Neural progenitor cell (in vitro differentiated cells): ENCODE data around the gene GCNT2. TPM values are rescaled to one million over a fixed set of nuclear protein-coding genes. Genes with fewer than 3 reads are reported as not detected.

Experiments used
- DNase-seq: peaks from one replicate; pipeline ENCODE4 v3.0.0-alpha.2; 2016; ENCODE audit warnings: low spot score
- H2AFZ ChIP-seq: fragments of 200-600 bp; sonication (generic); replicated peaks from 2 replicates; pipeline ENCODE4 v1.6.1; 2016; ENCODE audit warnings: antibody characterized with exemption
- H3F3A ChIP-seq: fragments of 200-600 bp; sonication (generic); 2 replicates; pipeline ENCODE4 v1.6.1; 2016; ENCODE audit warnings: antibody characterized with exemption, low read depth
- H3K27ac ChIP-seq: fragments of 200-600 bp; sonication (generic); 2 replicates; pipeline ENCODE4 v1.5.1; 2016; ENCODE audit warnings: mild to moderate bottlenecking
- H3K27me3 ChIP-seq: fragments of 200-600 bp; sonication (generic); 2 replicates; pipeline ENCODE4 v1.6.1; 2016; ENCODE audit warnings: mild to moderate bottlenecking, moderate library complexity
- H3K36me3 ChIP-seq: fragments of 200-600 bp; sonication (generic); 2 replicates; pipeline ENCODE4 v1.5.1; 2016
- H3K4me1 ChIP-seq: fragments of 200-600 bp; sonication (generic); 2 replicates; pipeline ENCODE4 v1.6.1; 2016; ENCODE audit warnings: mixed run types
- H3K4me2 ChIP-seq: fragments of 200-600 bp; sonication (generic); 2 replicates; pipeline ENCODE4 v1.6.1; 2016
- H3K4me3 ChIP-seq: fragments of 200-600 bp; sonication (generic); 2 replicates; pipeline ENCODE4 v1.5.1; 2016
- H3K79me2 ChIP-seq: fragments of 200-600 bp; sonication (generic); 2 replicates; pipeline ENCODE4 v1.6.1; 2016; ENCODE audit warnings: low read depth
- H3K9ac ChIP-seq: fragments of 200-600 bp; sonication (generic); 2 replicates; pipeline ENCODE4 v1.6.1; 2016
- H3K9me3 ChIP-seq: fragments of 200-600 bp; sonication (generic); 2 replicates; pipeline ENCODE4 v1.5.1; 2016; ENCODE audit warnings: low read depth
- H4K20me1 ChIP-seq: fragments of 200-600 bp; sonication (generic); 2 replicates; pipeline ENCODE4 v1.6.1; 2016; ENCODE audit warnings: low read depth
- H3K27ac Mint-ChIP-seq: 3 replicates; pipeline ENCODE4 v1.8.0; 2021; ENCODE audit warnings: mixed read lengths
- H3K27me3 Mint-ChIP-seq: 2 replicates; pipeline ENCODE4 v1.8.0; 2022; ENCODE audit warnings: low read depth, mild to moderate bottlenecking, inconsistent platforms, moderate library complexity, mixed read lengths; ENCODE audit not compliant: insufficient read depth
- H3K36me3 Mint-ChIP-seq: 3 replicates; pipeline ENCODE4 v1.8.0; 2021; ENCODE audit warnings: mixed read lengths
- H3K4me1 Mint-ChIP-seq: 3 replicates; pipeline ENCODE4 v1.8.0; 2021; ENCODE audit warnings: mixed read lengths
- H3K4me3 Mint-ChIP-seq: 3 replicates; pipeline ENCODE4 v1.8.0; 2021; ENCODE audit warnings: mild to moderate bottlenecking, moderate library complexity, mixed read lengths
- H3K9me3 Mint-ChIP-seq: 3 replicates; pipeline ENCODE4 v1.8.0; 2020; ENCODE audit warnings: mixed read lengths
- EZH2 ChIP-seq: fragments of 200-600 bp; sonication (generic); IDR thresholded peaks from 2 replicates; pipeline ENCODE4 v1.6.1; 2017; ENCODE audit warnings: antibody characterized with exemption, mild to moderate bottlenecking, moderate library complexity
- EZH2phosphoT487 ChIP-seq: fragments of 200-600 bp; sonication (generic); IDR thresholded peaks from 2 replicates; pipeline ENCODE4 v1.6.1; 2017; ENCODE audit warnings: antibody characterized with exemption
- total RNA-seq: library from RNA; depleted of rRNA; stranded (reverse); fragments of >200 nt; gene quantifications from 2 replicates; pipeline ENCODE4 v1.2.3, GENCODE V29; 2015; ENCODE audit warnings: low replicate concordance
- TF ChIP-seq, protein P1 (sequence below): fragments of 200-600 bp; sonication (generic); IDR thresholded peaks from 2 replicates; pipeline ENCODE4 v1.5.1; 2017; ENCODE audit warnings: antibody characterized with exemption, mild to moderate bottlenecking

GCNT2 gene
- total RNA-seq, 1 donor from 2014 or later: 48.4 TPM

DNA sequence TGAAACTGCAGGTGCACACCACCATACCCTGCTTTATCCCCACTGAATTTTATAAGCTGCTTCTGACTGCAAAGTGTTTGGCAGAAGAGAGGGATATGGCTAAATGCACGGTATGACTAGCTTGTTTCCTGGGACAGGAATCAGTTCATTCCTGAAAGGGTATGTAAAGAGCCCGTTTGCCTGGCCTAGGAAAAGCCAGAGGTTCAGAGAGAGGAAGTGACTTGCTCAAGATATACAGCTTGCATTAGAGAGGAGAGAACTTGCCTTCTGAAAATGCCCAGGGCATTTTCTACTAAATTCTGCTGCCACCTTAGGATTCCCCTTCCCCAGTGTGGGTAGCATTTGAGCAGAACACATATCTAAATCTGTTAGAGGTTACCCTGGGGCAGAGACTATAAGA lies 683 bp upstream of the GCNT2 start:
- no peak for DNase-seq
- no peaks in the 10 kb centered on the region for H3K9me3 Mint-ChIP-seq
- peaks cover 37% of the 10 kb centered on the region for H3K4me1 ChIP-seq
- peak overlapping the region; percentile 62 for H3K4me2 ChIP-seq
- H3K27me3 ChIP-seq: no peaks in the 10 kb centered on the region
- TF ChIP-seq EZH2: no peak
- TF ChIP-seq, protein P1, sequence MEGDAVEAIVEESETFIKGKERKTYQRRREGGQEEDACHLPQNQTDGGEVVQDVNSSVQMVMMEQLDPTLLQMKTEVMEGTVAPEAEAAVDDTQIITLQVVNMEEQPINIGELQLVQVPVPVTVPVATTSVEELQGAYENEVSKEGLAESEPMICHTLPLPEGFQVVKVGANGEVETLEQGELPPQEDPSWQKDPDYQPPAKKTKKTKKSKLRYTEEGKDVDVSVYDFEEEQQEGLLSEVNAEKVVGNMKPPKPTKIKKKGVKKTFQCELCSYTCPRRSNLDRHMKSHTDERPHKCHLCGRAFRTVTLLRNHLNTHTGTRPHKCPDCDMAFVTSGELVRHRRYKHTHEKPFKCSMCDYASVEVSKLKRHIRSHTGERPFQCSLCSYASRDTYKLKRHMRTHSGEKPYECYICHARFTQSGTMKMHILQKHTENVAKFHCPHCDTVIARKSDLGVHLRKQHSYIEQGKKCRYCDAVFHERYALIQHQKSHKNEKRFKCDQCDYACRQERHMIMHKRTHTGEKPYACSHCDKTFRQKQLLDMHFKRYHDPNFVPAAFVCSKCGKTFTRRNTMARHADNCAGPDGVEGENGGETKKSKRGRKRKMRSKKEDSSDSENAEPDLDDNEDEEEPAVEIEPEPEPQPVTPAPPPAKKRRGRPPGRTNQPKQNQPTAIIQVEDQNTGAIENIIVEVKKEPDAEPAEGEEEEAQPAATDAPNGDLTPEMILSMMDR: no peak
- no peaks in the 10 kb centered on the region for H3K36me3 Mint-ChIP-seq
- H3K36me3 ChIP-seq: no peaks in the 10 kb centered on the region
- H3K27ac Mint-ChIP-seq: no peak overlapping the region
- H3K27me3 Mint-ChIP-seq: peaks cover 4% of the 10 kb centered on the region
- H3K9me3 ChIP-seq: no peaks in the 10 kb centered on the region
- H4K20me1 ChIP-seq: no peaks in the 10 kb centered on the region
- peak overlapping the region; percentile 26 for H3K27ac ChIP-seq
- H3K79me2 ChIP-seq: no peaks in the 10 kb centered on the region
- peak overlapping the region; percentile 9 for H3K4me3 ChIP-seq
- peaks cover 49% of the 10 kb centered on the region for H3F3A ChIP-seq
- no peak overlapping the region for H3K9ac ChIP-seq
- no peak overlapping the region for H3K4me3 Mint-ChIP-seq
- peak overlapping the region; percentile 51 for H2AFZ ChIP-seq
- H3K4me1 Mint-ChIP-seq: peaks cover 27% of the 10 kb centered on the region

- H3K4me3 ChIP-seq: no peak overlapping the region
- H3K27me3 ChIP-seq: no peaks in the 10 kb centered on the region
- H3F3A ChIP-seq: peaks cover 45% of the 10 kb centered on the region
- H4K20me1 ChIP-seq: no peaks in the 10 kb centered on the region
- peak overlapping the region; percentile 15 for H3K4me2 ChIP-seq
- H3K9ac ChIP-seq: no peak overlapping the region
- Mint-ChIP-seq H3K36me3 (no peaks in the 10 kb centered on the region), H3K4me3 (no peak overlapping the region), H3K4me1 (peaks cover 28% of the 10 kb centered on the region), H3K27me3 (peaks cover 4% of the 10 kb centered on the region), H3K27ac (no peak overlapping the region), H3K9me3 (no peaks in the 10 kb centered on the region)
- H3K9me3 ChIP-seq: no peaks in the 10 kb centered on the region
- TF ChIP-seq, protein P1: no peak
- TF ChIP-seq EZH2phosphoT487: no peak
- no peak for TF ChIP-seq EZH2
- DNase-seq: peak; percentile 71
- peaks cover 37% of the 10 kb centered on the region for H3K4me1 ChIP-seq
- no peaks in the 10 kb centered on the region for H3K36me3 ChIP-seq
- H3K79me2 ChIP-seq: no peaks in the 10 kb centered on the region
- no peak overlapping the region for H2AFZ ChIP-seq
- peak overlapping the region; percentile 44 for H3K27ac ChIP-seq
Observed at GRCh38 chr6:10522929-10523573, 1.9 kb downstream of the GCNT2 start.

DNA sequence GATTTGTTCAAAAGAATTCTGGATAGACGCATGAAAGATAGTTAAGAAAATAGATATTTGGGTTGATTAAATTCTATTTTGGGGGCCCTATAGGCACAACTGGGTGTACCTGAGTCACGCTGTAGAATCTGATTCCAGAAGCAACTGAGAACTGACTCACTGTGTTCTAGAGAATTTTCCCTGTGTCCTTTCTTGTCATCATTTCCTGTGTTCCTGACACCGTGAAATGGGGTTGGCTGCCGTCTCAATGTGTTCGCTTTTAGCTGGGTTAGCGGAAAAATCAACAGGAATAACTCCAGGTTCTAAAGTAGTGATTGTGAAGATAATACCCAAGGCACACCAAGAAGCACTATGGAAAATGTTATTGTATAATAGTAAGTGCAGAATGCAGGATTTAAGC lies 5.0 kb downstream of the GCNT2 start:
- H3K36me3 ChIP-seq: no peaks in the 10 kb centered on the region
- H3K79me2 ChIP-seq: no peaks in the 10 kb centered on the region
- Mint-ChIP-seq H3K27ac (no peak overlapping the region), H3K27me3 (peaks cover 4% of the 10 kb centered on the region), H3K4me1 (peaks cover 23% of the 10 kb centered on the region), H3K9me3 (no peaks in the 10 kb centered on the region), H3K4me3 (no peak overlapping the region), H3K36me3 (no peaks in the 10 kb centered on the region)
- no peak overlapping the region for H3K4me3 ChIP-seq
- no peaks in the 10 kb centered on the region for H4K20me1 ChIP-seq
- no peak overlapping the region for H3K27ac ChIP-seq
- no peaks in the 10 kb centered on the region for H3K9me3 ChIP-seq
- peaks cover 22% of the 10 kb centered on the region for H3K4me1 ChIP-seq
- H3K9ac ChIP-seq: no peak overlapping the region
- TF ChIP-seq EZH2phosphoT487 (no peak), EZH2 (no peak)
- TF ChIP-seq, protein P1: no peak
- H3K4me2 ChIP-seq: no peak overlapping the region
- peaks cover 27% of the 10 kb centered on the region for H3F3A ChIP-seq
- no peaks in the 10 kb centered on the region for H3K27me3 ChIP-seq
- H2AFZ ChIP-seq: no peak overlapping the region
- no peak for DNase-seq
